ENCODE results near the gene GATA5. TPM values are rescaled to one million over a fixed set of nuclear protein-coding genes. Genes with fewer than 3 reads are reported as not detected.

GATA5 gene
- polyA plus RNA-seq, 5 donors: 25.6 to 46.6 (median 34.3) TPM

GRCh38 chr20:62418709-62419487, 56.9 kb downstream of the GATA5 start:
- DNase-seq: no peak

GRCh38 chr20:62417981-62418708, 57.6 kb downstream of the GATA5 start:
- no peak for DNase-seq

- DNase-seq: no peak
Measured at GRCh38 chr20:62416651-62417637, 58.9 kb downstream of the GATA5 start.

- DNase-seq: no peak
Measured at GRCh38 chr20:62415354-62416111, 60.3 kb downstream of the GATA5 start.

- no peak for DNase-seq
Measured at GRCh38 chr20:62413896-62414481, 61.8 kb downstream of the GATA5 start.

Other genes starting within 250 kb of the GATA5 start
- gene OSBPL2, start 237.5 kb downstream of the GATA5 start, polyA plus RNA-seq (ENCODE audit: insufficient read depth in 1 of 5, insufficient read length in 5 of 5, low replicate concordance in 1 of 5): 10 to 100 TPM; 25.8 to 32.7 (median 29.1) TPM
- 10 to 100 TPM; 29.0 to 68.3 (median 37.5) TPM for gene ADRM1, start 173.0 kb downstream of the GATA5 start, polyA plus RNA-seq (ENCODE audit: insufficient read depth in 1 of 5, insufficient read length in 5 of 5, low replicate concordance in 1 of 5)
- 100 to 1,000 TPM in 3 of 5 donors, 10 to 100 TPM in 2; 92.3 to 207 (median 148) TPM for gene LAMA5, start 108.7 kb downstream of the GATA5 start, polyA plus RNA-seq (ENCODE audit: insufficient read depth in 1 of 5, insufficient read length in 5 of 5, low replicate concordance in 1 of 5)
- 1,000 to 10,000 TPM in 1 of 5 donors, 100 to 1,000 TPM in 4; 870 to 1,387 (median 940) TPM for gene RPS21, start 88.9 kb downstream of the GATA5 start, polyA plus RNA-seq (ENCODE audit: insufficient read depth in 1 of 5, insufficient read length in 5 of 5, low replicate concordance in 1 of 5)
- gene CABLES2, start 68.7 kb downstream of the GATA5 start, polyA plus RNA-seq (ENCODE audit: insufficient read depth in 1 of 5, insufficient read length in 5 of 5, low replicate concordance in 1 of 5): 10 to 100 TPM; 11.9 to 14.8 (median 14.7) TPM
- 1 to 10 TPM; 2.7 to 4.4 (median 3.5) TPM for gene RBBP8NL, start 48.5 kb downstream of the GATA5 start, polyA plus RNA-seq (ENCODE audit: insufficient read depth in 1 of 5, insufficient read length in 5 of 5, low replicate concordance in 1 of 5)
- under 1 TPM; 0.46 to 0.69 (median 0.54) TPM for gene SLCO4A1, start 166.5 kb upstream of the GATA5 start, polyA plus RNA-seq (ENCODE audit: insufficient read depth in 1 of 5, insufficient read length in 5 of 5, low replicate concordance in 1 of 5)
- under 1 TPM; 0.04 to 0.16 (median 0.08) TPM for gene NTSR1, start 232.8 kb upstream of the GATA5 start, polyA plus RNA-seq (ENCODE audit: insufficient read depth in 1 of 5, insufficient read length in 5 of 5, low replicate concordance in 1 of 5)

All from right lung (tissue), 5 donors.